ENCODE measurements around the gene MUCL3. TPM values are rescaled to one million over a fixed set of nuclear protein-coding genes. Genes with fewer than 3 reads are reported as not detected.

The MUCL3 gene
- total RNA-seq, 1 experiment from 2014 or later: 0.15 TPM

GRCh38 chr6:30917487-30917886 is 23.3 kb upstream of the MUCL3 start:
- peaks cover 52% of the 10 kb centered on the region for H3K36me3 Mint-ChIP-seq
- ChIA-PET CTCF (interaction anchor here (1.1 to 6.4 kb wide), 6 partner anchors 95 to 170 kb away, joined by 3 to 124 read pairs (median 4); no protein-coding TSS in a partner anchor), POLR2A (interaction anchor here (0.7 kb wide), 1 partner anchor 33 kb away, joined by 3 read pairs; no protein-coding TSS in a partner anchor)
- H3K27me3 Mint-ChIP-seq (ENCODE audit: low read depth): no peaks in the 10 kb centered on the region
- peaks cover 22% of the 10 kb centered on the region for H3K4me1 Mint-ChIP-seq
- no peak overlapping the region for H3K4me3 Mint-ChIP-seq
- TF ChIP-seq, protein P1, sequence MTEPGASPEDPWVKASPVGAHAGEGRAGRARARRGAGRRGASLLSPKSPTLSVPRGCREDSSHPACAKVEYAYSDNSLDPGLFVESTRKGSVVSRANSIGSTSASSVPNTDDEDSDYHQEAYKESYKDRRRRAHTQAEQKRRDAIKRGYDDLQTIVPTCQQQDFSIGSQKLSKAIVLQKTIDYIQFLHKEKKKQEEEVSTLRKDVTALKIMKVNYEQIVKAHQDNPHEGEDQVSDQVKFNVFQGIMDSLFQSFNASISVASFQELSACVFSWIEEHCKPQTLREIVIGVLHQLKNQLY (CRISPR knock-in tag; IDR thresholded peaks at IDR 0.05): no peak
- TF ChIP-seq JUN (CRISPR knock-in tag; IDR thresholded peaks at IDR 0.05): no peak
- TF ChIP-seq IRF2 (CRISPR knock-in tag; IDR thresholded peaks at IDR 0.05; ENCODE audit: borderline replicate concordance, low read depth): no peak
- TF ChIP-seq RELA (CRISPR knock-in tag; IDR thresholded peaks at IDR 0.05; ENCODE audit: borderline replicate concordance): no peak
- TF ChIP-seq E2F4 (CRISPR knock-in tag; IDR thresholded peaks at IDR 0.05; ENCODE audit: borderline replicate concordance, low read depth): no peak
- no peak for TF ChIP-seq USF2 (CRISPR knock-in tag; IDR thresholded peaks at IDR 0.05)
- TF ChIP-seq MYBL2 (CRISPR knock-in tag; IDR thresholded peaks at IDR 0.05): no peak
- no peak for DNase-seq (ENCODE audit: low spot score)
- no peak for ATAC-seq
- no peaks in the 10 kb centered on the region for H3K9me3 Mint-ChIP-seq
- no peak overlapping the region for H3K27ac Mint-ChIP-seq

DNA sequence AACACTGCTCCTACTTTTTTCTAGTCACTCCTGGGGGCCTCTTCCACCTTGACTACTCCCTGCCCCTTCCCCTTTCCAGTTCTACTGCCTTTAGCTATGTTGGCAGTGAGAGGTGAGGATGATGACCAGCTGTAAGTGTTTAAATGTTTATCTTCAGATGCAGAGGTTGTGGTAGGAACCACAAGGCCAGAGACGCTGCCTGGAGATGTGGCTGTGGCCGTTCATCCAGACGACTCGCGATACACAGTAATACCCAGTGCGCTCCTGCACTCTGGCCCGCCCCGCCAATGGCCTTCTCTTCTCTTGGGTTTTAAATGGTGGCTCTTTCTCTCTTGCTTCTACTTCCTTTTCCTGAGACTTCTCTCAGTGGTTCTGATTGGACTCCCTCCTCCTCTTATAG is 22.1 kb upstream of the MUCL3 start:
- Mint-ChIP-seq H3K9me3 (no peaks in the 10 kb centered on the region), H3K27ac (no peak overlapping the region), H3K4me3 (no peak overlapping the region), H3K36me3 (peaks cover 61% of the 10 kb centered on the region), H3K27me3 (ENCODE audit: low read depth) (no peaks in the 10 kb centered on the region), H3K4me1 (peaks cover 19% of the 10 kb centered on the region)
- DNase-seq (ENCODE audit: low spot score) (no peak), ATAC-seq (no peak)
- CTCF ChIA-PET: interaction anchor here (1.9 to 6.4 kb wide), 2 partner anchors 151 to 161 kb away, joined by 12 to 124 read pairs; no protein-coding TSS in a partner anchor
- POLR2A ChIA-PET: interaction anchor here (0.9 kb wide), 1 partner anchor 24 kb away, joined by 3 read pairs; no protein-coding TSS in a partner anchor
- TF ChIP-seq ATF1 (CRISPR knock-in tag; IDR thresholded peaks at IDR 0.05): no peak
- TF ChIP-seq ZNF396 (CRISPR knock-in tag; IDR thresholded peaks at IDR 0.05; ENCODE audit: borderline replicate concordance): no peak
- no peak for TF ChIP-seq ESRRA (CRISPR knock-in tag; IDR thresholded peaks at IDR 0.05; ENCODE audit: borderline replicate concordance)
- no peak for TF ChIP-seq SOX15 (CRISPR knock-in tag; IDR thresholded peaks at IDR 0.05)
- no peak for TF ChIP-seq NFYB (CRISPR knock-in tag; conservative IDR thresholded peaks at IDR 0.05; ENCODE audit: low read depth)
- no peak for TF ChIP-seq JAZF1 (CRISPR knock-in tag; IDR thresholded peaks at IDR 0.05)
- TF ChIP-seq GRHL2 (CRISPR knock-in tag; IDR thresholded peaks at IDR 0.05; ENCODE audit: insufficient replicate concordance, severe bottlenecking): no peak
- TF ChIP-seq NR1H2 (CRISPR knock-in tag; IDR thresholded peaks at IDR 0.05): no peak
- TF ChIP-seq, protein P2, sequence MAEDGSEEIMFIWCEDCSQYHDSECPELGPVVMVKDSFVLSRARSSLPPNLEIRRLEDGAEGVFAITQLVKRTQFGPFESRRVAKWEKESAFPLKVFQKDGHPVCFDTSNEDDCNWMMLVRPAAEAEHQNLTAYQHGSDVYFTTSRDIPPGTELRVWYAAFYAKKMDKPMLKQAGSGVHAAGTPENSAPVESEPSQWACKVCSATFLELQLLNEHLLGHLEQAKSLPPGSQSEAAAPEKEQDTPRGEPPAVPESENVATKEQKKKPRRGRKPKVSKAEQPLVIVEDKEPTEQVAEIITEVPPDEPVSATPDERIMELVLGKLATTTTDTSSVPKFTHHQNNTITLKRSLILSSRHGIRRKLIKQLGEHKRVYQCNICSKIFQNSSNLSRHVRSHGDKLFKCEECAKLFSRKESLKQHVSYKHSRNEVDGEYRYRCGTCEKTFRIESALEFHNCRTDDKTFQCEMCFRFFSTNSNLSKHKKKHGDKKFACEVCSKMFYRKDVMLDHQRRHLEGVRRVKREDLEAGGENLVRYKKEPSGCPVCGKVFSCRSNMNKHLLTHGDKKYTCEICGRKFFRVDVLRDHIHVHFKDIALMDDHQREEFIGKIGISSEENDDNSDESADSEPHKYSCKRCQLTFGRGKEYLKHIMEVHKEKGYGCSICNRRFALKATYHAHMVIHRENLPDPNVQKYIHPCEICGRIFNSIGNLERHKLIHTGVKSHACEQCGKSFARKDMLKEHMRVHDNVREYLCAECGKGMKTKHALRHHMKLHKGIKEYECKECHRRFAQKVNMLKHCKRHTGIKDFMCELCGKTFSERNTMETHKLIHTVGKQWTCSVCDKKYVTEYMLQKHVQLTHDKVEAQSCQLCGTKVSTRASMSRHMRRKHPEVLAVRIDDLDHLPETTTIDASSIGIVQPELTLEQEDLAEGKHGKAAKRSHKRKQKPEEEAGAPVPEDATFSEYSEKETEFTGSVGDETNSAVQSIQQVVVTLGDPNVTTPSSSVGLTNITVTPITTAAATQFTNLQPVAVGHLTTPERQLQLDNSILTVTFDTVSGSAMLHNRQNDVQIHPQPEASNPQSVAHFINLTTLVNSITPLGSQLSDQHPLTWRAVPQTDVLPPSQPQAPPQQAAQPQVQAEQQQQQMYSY (CRISPR knock-in tag; IDR thresholded peaks at IDR 0.05): no peak
- TF ChIP-seq, protein P3, sequence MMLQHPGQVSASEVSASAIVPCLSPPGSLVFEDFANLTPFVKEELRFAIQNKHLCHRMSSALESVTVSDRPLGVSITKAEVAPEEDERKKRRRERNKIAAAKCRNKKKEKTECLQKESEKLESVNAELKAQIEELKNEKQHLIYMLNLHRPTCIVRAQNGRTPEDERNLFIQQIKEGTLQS (CRISPR knock-in tag; conservative IDR thresholded peaks at IDR 0.05): no peak
- TF ChIP-seq SMAD3 (CRISPR knock-in tag; IDR thresholded peaks at IDR 0.05; ENCODE audit: borderline replicate concordance): no peak
- no peak for TF ChIP-seq GABPB1 (CRISPR knock-in tag; IDR thresholded peaks at IDR 0.05)
- no peak for TF ChIP-seq ZNF423 (CRISPR knock-in tag; IDR thresholded peaks at IDR 0.05)
- no peak for TF ChIP-seq ATF2 (CRISPR knock-in tag; IDR thresholded peaks at IDR 0.05; ENCODE audit: borderline replicate concordance, low read depth)
- no peak for TF ChIP-seq CREM (CRISPR knock-in tag; IDR thresholded peaks at IDR 0.05)
- no peak for TF ChIP-seq RORB (CRISPR knock-in tag; IDR thresholded peaks at IDR 0.05)
- no peak for TF ChIP-seq TP53 (CRISPR knock-in tag; IDR thresholded peaks at IDR 0.05)
- no peak for TF ChIP-seq E2F4 (CRISPR knock-in tag; IDR thresholded peaks at IDR 0.05; ENCODE audit: borderline replicate concordance, low read depth)
